ENCODE measurements around the gene LPIN1. TPM values are rescaled to one million over a fixed set of nuclear protein-coding genes. Genes with fewer than 3 reads are reported as not detected.

Gene LPIN1
- total and polyA plus RNA-seq, 2 donors (not counting 1 experiment from before 2014, with no cell fraction given), result 36.3 to 99.1 TPM

DNA sequence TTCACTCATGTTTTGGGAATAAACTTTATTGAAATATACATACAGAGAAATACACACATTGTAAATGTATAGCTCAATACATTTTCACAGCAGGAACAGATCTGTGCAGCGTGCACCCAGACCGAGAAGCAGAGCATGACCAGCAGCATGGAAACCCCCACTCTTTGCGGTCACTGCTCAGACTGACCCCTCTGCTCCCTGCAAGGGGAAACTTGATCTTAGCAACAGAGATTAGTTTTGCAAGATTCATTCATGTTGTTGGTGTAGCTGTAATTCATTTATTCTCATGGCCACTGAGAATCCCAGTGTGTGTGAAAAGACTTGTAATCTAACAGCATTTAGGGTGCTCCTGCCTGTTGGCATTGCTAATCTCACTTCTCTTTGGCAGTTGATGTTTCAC, 35.2 kb downstream of the LPIN1 start:
- Mint-ChIP-seq H3K4me3 (no peak overlapping the region), H3K4me1 (peaks cover 23% of the 10 kb centered on the region), H3K27me3 (no peaks in the 10 kb centered on the region), H3K27ac (no peak overlapping the region), H3K9me3 (ENCODE audit: insufficient read depth) (no peaks in the 10 kb centered on the region)
- peaks cover 10% of the 10 kb centered on the region for H4K20me1 ChIP-seq (ENCODE audit: control insufficient read depth, insufficient read depth, low read length, poor library complexity, severe bottlenecking)
- peaks cover 0 to 75% of the 10 kb centered on the region in 2 experiments for H3K36me3 ChIP-seq (replicated peaks in 1 of 2; ENCODE audit: control extremely low read depth in 1 of 2, control insufficient read depth in 1 of 2, extremely low read depth in 1 of 2, insufficient read depth in 2 of 2, low read length in 1 of 2)
- no peak overlapping the region for H3K9ac ChIP-seq (ENCODE audit: low read length)
- H3K27me3 ChIP-seq (replicated peaks in 1 of 4; ENCODE audit: control extremely low read depth in 1 of 4, control insufficient read depth in 3 of 4, insufficient read depth in 4 of 4, low read length in 3 of 4), result no peaks in the 10 kb centered on the region
- POLR2A ChIA-PET, result no interaction called here
- peaks cover 15% of the 10 kb centered on the region for H3K79me2 ChIP-seq (ENCODE audit: control insufficient read depth, insufficient read depth, low read length)
- peaks cover 12 to 18% of the 10 kb centered on the region in 2 donors for H3K4me1 ChIP-seq (ENCODE audit: control insufficient read depth in 2 of 2, insufficient read depth in 2 of 2, low read length in 2 of 2)
- DNase-seq, result no peak
- no peak overlapping the region for H3K4me2 ChIP-seq (replicated peaks; ENCODE audit: low read depth, low read length, poor library complexity, severe bottlenecking)
- H3K9me3 ChIP-seq (ENCODE audit: control extremely low read depth in 1 of 3, control insufficient read depth in 2 of 3, insufficient read depth in 1 of 3, low read length in 2 of 3), result no peaks in the 10 kb centered on the region
- TF ChIP-seq, protein P1, sequence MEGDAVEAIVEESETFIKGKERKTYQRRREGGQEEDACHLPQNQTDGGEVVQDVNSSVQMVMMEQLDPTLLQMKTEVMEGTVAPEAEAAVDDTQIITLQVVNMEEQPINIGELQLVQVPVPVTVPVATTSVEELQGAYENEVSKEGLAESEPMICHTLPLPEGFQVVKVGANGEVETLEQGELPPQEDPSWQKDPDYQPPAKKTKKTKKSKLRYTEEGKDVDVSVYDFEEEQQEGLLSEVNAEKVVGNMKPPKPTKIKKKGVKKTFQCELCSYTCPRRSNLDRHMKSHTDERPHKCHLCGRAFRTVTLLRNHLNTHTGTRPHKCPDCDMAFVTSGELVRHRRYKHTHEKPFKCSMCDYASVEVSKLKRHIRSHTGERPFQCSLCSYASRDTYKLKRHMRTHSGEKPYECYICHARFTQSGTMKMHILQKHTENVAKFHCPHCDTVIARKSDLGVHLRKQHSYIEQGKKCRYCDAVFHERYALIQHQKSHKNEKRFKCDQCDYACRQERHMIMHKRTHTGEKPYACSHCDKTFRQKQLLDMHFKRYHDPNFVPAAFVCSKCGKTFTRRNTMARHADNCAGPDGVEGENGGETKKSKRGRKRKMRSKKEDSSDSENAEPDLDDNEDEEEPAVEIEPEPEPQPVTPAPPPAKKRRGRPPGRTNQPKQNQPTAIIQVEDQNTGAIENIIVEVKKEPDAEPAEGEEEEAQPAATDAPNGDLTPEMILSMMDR (IDR thresholded peaks at IDR 0.05), result no peak
- TF ChIP-seq EZH2 (IDR thresholded peaks at IDR 0.05; ENCODE audit: borderline replicate concordance, insufficient read depth, low read depth, low read length, poor library complexity, severe bottlenecking), result no peak
- no peak overlapping the region for H2AFZ ChIP-seq (ENCODE audit: insufficient read depth, low read depth, low read length, poor library complexity, severe bottlenecking)
- H3K27ac ChIP-seq (ENCODE audit: low read length in 2 of 2), result no peak overlapping the region
- WGBS (ENCODE audit: insufficient coverage), result 94% methylated on average over 3 of the region's 3 CpGs
- CTCF ChIA-PET, result interaction anchor here (1.4 to 12.8 kb wide), 7 partner anchors 15 to 649 kb away, joined by 3 to 411 read pairs (median 34); partner anchors contain the start of gene LPIN1
- ATAC-seq (ENCODE audit: low read depth), result no peak
- intact Hi-C loops (cut with micrococcal nuclease), result no loop called here
- no peak overlapping the region for H3K4me3 ChIP-seq (ENCODE audit: control extremely low read depth in 1 of 5, extremely low read depth in 1 of 5, insufficient read depth in 1 of 5, low read depth in 2 of 5, low read length in 4 of 5)

DNA sequence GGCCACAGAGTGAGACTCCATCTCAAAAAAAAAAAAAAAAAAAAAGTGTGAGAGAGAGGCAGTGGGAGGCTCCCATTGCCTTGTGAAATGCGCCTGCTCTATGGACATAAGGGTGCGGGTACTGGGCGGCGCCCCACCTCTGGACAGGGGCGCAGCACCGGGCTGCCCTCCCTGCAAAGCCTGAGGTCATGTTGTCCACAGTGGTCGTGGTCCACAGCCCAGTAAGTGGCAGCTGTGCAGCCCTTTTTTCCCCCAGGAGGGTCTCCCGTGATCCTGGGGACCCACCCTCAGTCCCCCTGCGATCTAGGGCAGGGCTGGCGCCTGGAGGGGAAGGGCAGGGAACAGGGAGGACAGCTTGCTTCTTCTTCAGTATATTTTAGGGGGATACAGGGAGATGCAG, 37.8 kb downstream of the LPIN1 start:
- H2AFZ ChIP-seq (ENCODE audit: insufficient read depth, low read depth, low read length, poor library complexity, severe bottlenecking), result no peak overlapping the region
- H3K4me3 ChIP-seq (ENCODE audit: control extremely low read depth in 1 of 5, extremely low read depth in 1 of 5, insufficient read depth in 1 of 5, low read depth in 2 of 5, low read length in 4 of 5), result no peak overlapping the region
- ChIA-PET CTCF (interaction anchor here (0.6 to 12.8 kb wide), 16 partner anchors 9 to 1222 kb away, joined by 3 to 411 read pairs (median 4); partner anchors contain the start of genes LPIN1 and TRIB2), POLR2A (no interaction called here)
- Mint-ChIP-seq H3K27ac (no peak overlapping the region), H3K4me3 (no peak overlapping the region), H3K27me3 (no peaks in the 10 kb centered on the region), H3K4me1 (peaks cover 3% of the 10 kb centered on the region), H3K9me3 (ENCODE audit: insufficient read depth) (no peaks in the 10 kb centered on the region)
- H4K20me1 ChIP-seq (ENCODE audit: control insufficient read depth, insufficient read depth, low read length, poor library complexity, severe bottlenecking), result peaks cover 10% of the 10 kb centered on the region
- H3K27me3 ChIP-seq (replicated peaks in 1 of 4; ENCODE audit: control extremely low read depth in 1 of 4, control insufficient read depth in 3 of 4, insufficient read depth in 4 of 4, low read length in 3 of 4), result no peaks in the 10 kb centered on the region
- H3K79me2 ChIP-seq (ENCODE audit: control insufficient read depth, insufficient read depth, low read length), result peaks cover 12% of the 10 kb centered on the region
- H3K4me2 ChIP-seq (replicated peaks; ENCODE audit: low read depth, low read length, poor library complexity, severe bottlenecking), result no peak overlapping the region
- no peaks in the 10 kb centered on the region for H3K9me3 ChIP-seq (ENCODE audit: control extremely low read depth in 1 of 3, control insufficient read depth in 2 of 3, insufficient read depth in 1 of 3, low read length in 2 of 3)
- intact Hi-C loops (cut with micrococcal nuclease), result no loop called here
- WGBS (ENCODE audit: insufficient coverage), result 98% methylated on average over 8 of the region's 10 CpGs
- TF ChIP-seq, protein P1 (IDR thresholded peaks at IDR 0.05), result no peak
- TF ChIP-seq EZH2 (IDR thresholded peaks at IDR 0.05; ENCODE audit: borderline replicate concordance, insufficient read depth, low read depth, low read length, poor library complexity, severe bottlenecking), result no peak
- H3K36me3 ChIP-seq (replicated peaks in 1 of 2; ENCODE audit: control extremely low read depth in 1 of 2, control insufficient read depth in 1 of 2, extremely low read depth in 1 of 2, insufficient read depth in 2 of 2, low read length in 1 of 2), result peaks cover 0 to 91% of the 10 kb centered on the region in 2 experiments
- no peak for DNase-seq
- no peak overlapping the region for H3K9ac ChIP-seq (ENCODE audit: low read length)
- H3K27ac ChIP-seq (ENCODE audit: low read length in 2 of 2), result no peak overlapping the region
- ATAC-seq (ENCODE audit: low read depth), result no peak
- peaks cover 0 to 3% of the 10 kb centered on the region in 2 donors for H3K4me1 ChIP-seq (ENCODE audit: control insufficient read depth in 2 of 2, insufficient read depth in 2 of 2, low read length in 2 of 2)

Data from B cell (primary cell).